K562 (cell line): Measurements from ENCODE around the gene OLIG2. TPM values are rescaled to one million over a fixed set of nuclear protein-coding genes. Genes with fewer than 3 reads are reported as not detected.
A peak's percentile ranks its signal among the peaks of the same experiment; 100 is the strongest.

ENCODE experiments used
- ATAC-seq: fragments of 200-7000 bp; cut with Tn5 transposase; 3 replicates; pipeline ENCODE4 v1.9.1; 2020; ENCODE audit warnings: moderate library complexity
- BruUV-seq: library from RNA; stranded (reverse); fragments of 400-500 nt; replicated peaks from 2 replicates; lab custom pipeline; 2021; lab: Mats Ljungman, UMichigan
- CTCF ChIA-PET: fragments of 300-600 bp; formaldehyde crosslinking; extraction: SDS; loops from one replicate; lab custom pipeline; 2021; ENCODE audit warnings: low intra/inter-chr PET ratio; lab: Yijun Ruan, JAX
- POLR2A ChIA-PET: fragments of 300-600, 350-650 bp; sonication (Branson Sonifier 250); formaldehyde crosslinking; extraction: SDS; loops from one replicate; lab custom pipeline; 2021; ENCODE audit warnings: antibody characterized with exemption, inconsistent platforms; lab: Yijun Ruan, JAX
- DNase-seq, 4 experiments: peaks; one replicate each; pipeline versions ENCODE4 v3.0.0 to v3.0.0-alpha.2; 2011 to 2018; ENCODE audit warnings: low spot score in 3 of 4, mixed read lengths in 3 of 4; ENCODE audit errors: extremely low read depth in 1 of 4
- FAIRE-seq: peaks from 2 replicates; lab custom pipeline; 2011; peaks lifted over from hg19 to GRCh38; lab: Jason Lieb, UNC
- H2AFZ ChIP-seq: 2 replicates; pipeline ENCODE4 v1.6.0; 2011; ENCODE audit warnings: low read depth, low read length, control low read depth, inconsistent platforms
- H3K27ac ChIP-seq: fragments of 200-600 bp; 3 replicates; pipeline ENCODE4 v1.8.0; 2011; ENCODE audit warnings: low read depth, mild to moderate bottlenecking, control low read depth, inconsistent platforms, low read length, moderate library complexity, mixed read lengths; ENCODE audit errors: extremely low read depth
- H3K27me3 ChIP-seq, 2 experiments: fragments of 300-600 bp in 1 of 2; 2 replicates in 1 of 2; 3 replicates in 1 of 2; pipeline versions ENCODE4 v1.6.0 to v1.8.0; 2011; ENCODE audit warnings: inconsistent platforms in 2 of 2, low read length in 2 of 2, mild to moderate bottlenecking in 1 of 2, mixed read lengths in 1 of 2, moderate library complexity in 1 of 2; ENCODE audit not compliant: control insufficient read depth in 2 of 2, insufficient read depth in 2 of 2
- H3K36me3 ChIP-seq: fragments of 300-600 bp; 3 replicates; pipeline ENCODE4 v1.8.0; 2011; ENCODE audit warnings: mild to moderate bottlenecking, low read length, inconsistent platforms; ENCODE audit not compliant: control insufficient read depth, insufficient read depth
- H3K4me1 ChIP-seq, 2 experiments: fragments of 200-600 bp in 1 of 2; replicated peaks in 1 of 2; 2 replicates in 1 of 2; 3 replicates in 1 of 2; pipeline versions ENCODE4 v1.5.1 to v1.8.0; 2011; ENCODE audit warnings: inconsistent platforms in 2 of 2, low read length in 2 of 2, mild to moderate bottlenecking in 1 of 2, mixed read lengths in 1 of 2, moderate library complexity in 1 of 2; ENCODE audit not compliant: control insufficient read depth in 2 of 2, insufficient read depth in 2 of 2
- H3K4me2 ChIP-seq: 2 replicates; pipeline ENCODE4 v1.6.1; 2011; ENCODE audit warnings: low read length, control low read depth, inconsistent platforms, mixed read lengths; ENCODE audit not compliant: insufficient read depth
- H3K4me3 ChIP-seq: fragments of 200-600 bp; sonication (generic), shearing (Covaris generic); 2 replicates; pipeline ENCODE4 v1.5.1; 2016; ENCODE audit warnings: control low read depth, inconsistent platforms
- H3K79me2 ChIP-seq: fragments of 200-600 bp; 3 replicates; pipeline ENCODE4 v1.8.0; 2011; ENCODE audit warnings: low read length, inconsistent platforms; ENCODE audit not compliant: control insufficient read depth, insufficient read depth
- H3K9ac ChIP-seq, 2 experiments: 2 replicates each; pipeline versions ENCODE4 v1.6.0 to v1.6.1; 2011; ENCODE audit warnings: low read depth in 2 of 2, low read length in 2 of 2, control low read depth in 1 of 2, inconsistent platforms in 1 of 2, mild to moderate bottlenecking in 1 of 2, mixed read lengths in 1 of 2; ENCODE audit not compliant: insufficient read depth in 1 of 2
- H3K9me1 ChIP-seq: one replicate; pipeline ENCODE4 v1.6.0; 2011; ENCODE audit warnings: inconsistent platforms, mild to moderate bottlenecking, low read length, moderate library complexity; ENCODE audit not compliant: control insufficient read depth, insufficient read depth
- H3K9me3 ChIP-seq: replicated peaks from 2 replicates; pipeline ENCODE4 v1.5.1; 2011; ENCODE audit warnings: low read depth, low read length, inconsistent platforms; ENCODE audit not compliant: control insufficient read depth, insufficient read depth
- H4K20me1 ChIP-seq: replicated peaks from 2 replicates; pipeline ENCODE4 v1.6.1; 2011; ENCODE audit warnings: low read length, inconsistent platforms, mixed read lengths; ENCODE audit not compliant: control insufficient read depth, insufficient read depth
- CTCF ChIP-seq, 3 experiments: IDR thresholded peaks in 2 of 3; conservative IDR thresholded peaks in 1 of 3; 2 replicates each; pipeline ENCODE4 v1.5.1; 2011 to 2012; ENCODE audit warnings: low read length in 3 of 3, mild to moderate bottlenecking in 3 of 3, control low read depth in 2 of 3, improper control_type of control experiment in 1 of 3, inconsistent platforms in 1 of 3, low read depth in 1 of 3, mixed read lengths in 1 of 3, moderate library complexity in 1 of 3; ENCODE audit not compliant: insufficient read depth in 2 of 3
- ELK1 ChIP-seq: sonication (generic); formaldehyde crosslinking; IDR thresholded peaks from 2 replicates; pipeline ENCODE4 v1.8.1; 2022; ENCODE audit warnings: missing genetic modification reagents
- HNRNPLL ChIP-seq: fragments of 200-400 bp; formaldehyde crosslinking; IDR thresholded peaks from 2 replicates; pipeline ENCODE4 v1.6.1; 2017; ENCODE audit warnings: low read length, low read depth, mild to moderate bottlenecking; ENCODE audit not compliant: poor library complexity, severe bottlenecking
- MAFK ChIP-seq: IDR thresholded peaks from 2 replicates; pipeline ENCODE4 v1.6.1; 2011; ENCODE audit warnings: low read length, improper control_type of control experiment
- POLR2AphosphoS2 ChIP-seq: IDR thresholded peaks from 2 replicates; pipeline ENCODE4 v1.6.1; 2012; ENCODE audit warnings: low read length, improper control_type of control experiment
- WGBS: fragments of 100-300 bp; shearing (Covaris generic); methylation state at CpG from one replicate; pipeline ENCODE4 v1.1.6; 2016; ENCODE audit warnings: low coverage, mixed read lengths; ENCODE audit not compliant: insufficient coverage; ENCODE audit errors: missing lambda C conversion rate; 5-methylcytosine and 5-hydroxymethylcytosine counted together
- in situ Hi-C: fragments of 300-500 bp; cut with MboI; formaldehyde crosslinking; loops from 4 replicates; pipeline ENCODE4 v1.15.0; 2018; ENCODE audit warnings: inconsistent platforms, mixed read lengths
- intact Hi-C: fragments of 100-400 bp; cut with micrococcal nuclease; formaldehyde crosslinking; loops from 2 replicates; pipeline ENCODE4 v1.14.2; 2022
- polyA plus RNA-seq, 8 experiments: library from polyadenylated mRNA; depleted of rRNA in 4 of 8; stranded (reverse) in 5 of 8; unstranded in 3 of 8; fragments of >200 nt; fragmentation: Nextera tagmentation in 2 of 8; fragmentation: Illumina TruSeq in 1 of 8; extraction: Ambion mirVana in 2 of 8; extraction: Trizol in 1 of 8; gene quantifications; 2 replicates each; pipeline versions ENCODE4 v1.2.1 to v1.2.3, GENCODE V29; 2011 to 2014; ENCODE audit warnings: inconsistent platforms in 1 of 8, missing spikeins in 1 of 8
- total RNA-seq, 7 experiments: library from RNA; depleted of rRNA in 6 of 7; stranded (reverse); fragments of >200 nt in 6 of 7; fragmentation: Illumina TruSeq in 2 of 7; extraction: Trizol in 2 of 7; gene quantifications; 2 replicates each; pipeline versions ENCODE4 v1.2.1 to v1.2.3, GENCODE V29; 2011 to 2021; ENCODE audit warnings: low replicate concordance in 1 of 7
- TF ChIP-seq, protein P1 (sequence below), 2 experiments: fragments of 450-650 bp; formaldehyde crosslinking in 1 of 2; IDR thresholded peaks; 2 replicates each; pipeline versions ENCODE4 v1.4.0 to v1.6.1; 2014 to 2020; ENCODE audit warnings: mild to moderate bottlenecking in 2 of 2, borderline replicate concordance in 1 of 2, low read depth in 1 of 2

OLIG2 gene
- total and polyA plus RNA-seq, 9 of the 15 experiments (the other 6 are each of a cell fraction or from before 2014, with no cell fraction given) = not detected

DNA sequence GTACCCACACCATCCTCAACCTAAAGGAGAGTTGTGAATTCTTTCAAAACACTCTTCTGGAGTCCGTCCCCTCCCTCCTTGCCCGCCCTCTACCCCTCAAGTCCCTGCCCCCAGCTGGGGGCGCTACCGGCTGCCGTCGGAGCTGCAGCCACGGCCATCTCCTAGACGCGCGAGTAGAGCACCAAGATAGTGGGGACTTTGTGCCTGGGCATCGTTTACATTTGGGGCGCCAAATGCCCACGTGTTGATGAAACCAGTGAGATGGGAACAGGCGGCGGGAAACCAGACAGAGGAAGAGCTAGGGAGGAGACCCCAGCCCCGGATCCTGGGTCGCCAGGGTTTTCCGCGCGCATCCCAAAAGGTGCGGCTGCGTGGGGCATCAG is 638 bp upstream of the OLIG2 start:
- ChIA-PET CTCF (interaction anchor here (0.6 kb wide), 1 partner anchor 171 kb away, joined by 3 read pairs; no protein-coding TSS in a partner anchor), POLR2A (no interaction called here)
- in situ Hi-C loops = no loop called here
- peaks cover 0 to 16% of the 10 kb centered on the region in 2 experiments; a peak in 1 of 5 replicates for H3K4me1 ChIP-seq
- no peak for TF ChIP-seq ELK1
- TF ChIP-seq MAFK = no peak
- TF ChIP-seq CTCF (IDR thresholded peaks at IDR 0.05 in 2 of 3, conservative IDR thresholded peaks at IDR 0.05 in 1 of 3; ENCODE audit: insufficient read depth in 2 of 3, low read depth in 1 of 3, low read length in 3 of 3) = peak in 1 of 3 experiments; percentile 32; a peak in 3 of 6 replicates
- TF ChIP-seq, protein P1, sequence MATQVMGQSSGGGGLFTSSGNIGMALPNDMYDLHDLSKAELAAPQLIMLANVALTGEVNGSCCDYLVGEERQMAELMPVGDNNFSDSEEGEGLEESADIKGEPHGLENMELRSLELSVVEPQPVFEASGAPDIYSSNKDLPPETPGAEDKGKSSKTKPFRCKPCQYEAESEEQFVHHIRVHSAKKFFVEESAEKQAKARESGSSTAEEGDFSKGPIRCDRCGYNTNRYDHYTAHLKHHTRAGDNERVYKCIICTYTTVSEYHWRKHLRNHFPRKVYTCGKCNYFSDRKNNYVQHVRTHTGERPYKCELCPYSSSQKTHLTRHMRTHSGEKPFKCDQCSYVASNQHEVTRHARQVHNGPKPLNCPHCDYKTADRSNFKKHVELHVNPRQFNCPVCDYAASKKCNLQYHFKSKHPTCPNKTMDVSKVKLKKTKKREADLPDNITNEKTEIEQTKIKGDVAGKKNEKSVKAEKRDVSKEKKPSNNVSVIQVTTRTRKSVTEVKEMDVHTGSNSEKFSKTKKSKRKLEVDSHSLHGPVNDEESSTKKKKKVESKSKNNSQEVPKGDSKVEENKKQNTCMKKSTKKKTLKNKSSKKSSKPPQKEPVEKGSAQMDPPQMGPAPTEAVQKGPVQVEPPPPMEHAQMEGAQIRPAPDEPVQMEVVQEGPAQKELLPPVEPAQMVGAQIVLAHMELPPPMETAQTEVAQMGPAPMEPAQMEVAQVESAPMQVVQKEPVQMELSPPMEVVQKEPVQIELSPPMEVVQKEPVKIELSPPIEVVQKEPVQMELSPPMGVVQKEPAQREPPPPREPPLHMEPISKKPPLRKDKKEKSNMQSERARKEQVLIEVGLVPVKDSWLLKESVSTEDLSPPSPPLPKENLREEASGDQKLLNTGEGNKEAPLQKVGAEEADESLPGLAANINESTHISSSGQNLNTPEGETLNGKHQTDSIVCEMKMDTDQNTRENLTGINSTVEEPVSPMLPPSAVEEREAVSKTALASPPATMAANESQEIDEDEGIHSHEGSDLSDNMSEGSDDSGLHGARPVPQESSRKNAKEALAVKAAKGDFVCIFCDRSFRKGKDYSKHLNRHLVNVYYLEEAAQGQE (IDR thresholded peaks at IDR 0.05; ENCODE audit: borderline replicate concordance) = peak; percentile 9; the same call in 1 of the 2 replicates
- TF ChIP-seq, protein P1 (CRISPR knock-in tag; IDR thresholded peaks at IDR 0.05; ENCODE audit: low read depth) = no peak
- TF ChIP-seq POLR2AphosphoS2 = no peak
- TF ChIP-seq HNRNPLL = no peak
- FAIRE-seq (no peak), ATAC-seq (peak; percentile 27; the same call in 1 of the 3 replicates), DNase-seq (no peak)
- H3K79me2 ChIP-seq = no peaks in the 10 kb centered on the region
- peaks cover 7% of the 10 kb centered on the region; the same call in 1 of the 2 replicates for H4K20me1 ChIP-seq
- H3K27me3 ChIP-seq = peaks cover 82 to 87% of the 10 kb centered on the region in 2 experiments
- H3K9ac ChIP-seq = no peak overlapping the region
- no peaks in the 10 kb centered on the region for H3K9me1 ChIP-seq
- H3K4me2 ChIP-seq = no peak overlapping the region
- H3K4me3 ChIP-seq = no peak overlapping the region
- H3K27ac ChIP-seq = no peak overlapping the region
- no peak overlapping the region for H2AFZ ChIP-seq
- no peaks in the 10 kb centered on the region for H3K9me3 ChIP-seq
- 12% methylated on average over 22 of the region's 22 CpGs for WGBS
- no peaks in the 10 kb centered on the region for H3K36me3 ChIP-seq
- BruUV-seq = no TSS peak
- intact Hi-C loops = no loop called here
